C4-2B (cell line): ENCODE data around the gene AGAP1.

ENCODE experiments used
- H3K27ac ChIP-seq: fragments of 450-650 bp; 2 replicates; pipeline ENCODE4 v1.5.1; 2017
- ZFX ChIP-seq: fragments of 450-650 bp; IDR thresholded peaks from 2 replicates; pipeline ENCODE4 v1.6.1; 2017
- TF ChIP-seq, protein P1 (sequence below): fragments of 450-650 bp; conservative IDR thresholded peaks from 2 replicates; pipeline ENCODE4 v1.5.1; 2017; ENCODE audit warnings: mild to moderate bottlenecking

The AGAP1 gene

GRCh38 chr2:236158969-236159777, 665.3 kb downstream of the AGAP1 start:
- TF ChIP-seq, protein P1, sequence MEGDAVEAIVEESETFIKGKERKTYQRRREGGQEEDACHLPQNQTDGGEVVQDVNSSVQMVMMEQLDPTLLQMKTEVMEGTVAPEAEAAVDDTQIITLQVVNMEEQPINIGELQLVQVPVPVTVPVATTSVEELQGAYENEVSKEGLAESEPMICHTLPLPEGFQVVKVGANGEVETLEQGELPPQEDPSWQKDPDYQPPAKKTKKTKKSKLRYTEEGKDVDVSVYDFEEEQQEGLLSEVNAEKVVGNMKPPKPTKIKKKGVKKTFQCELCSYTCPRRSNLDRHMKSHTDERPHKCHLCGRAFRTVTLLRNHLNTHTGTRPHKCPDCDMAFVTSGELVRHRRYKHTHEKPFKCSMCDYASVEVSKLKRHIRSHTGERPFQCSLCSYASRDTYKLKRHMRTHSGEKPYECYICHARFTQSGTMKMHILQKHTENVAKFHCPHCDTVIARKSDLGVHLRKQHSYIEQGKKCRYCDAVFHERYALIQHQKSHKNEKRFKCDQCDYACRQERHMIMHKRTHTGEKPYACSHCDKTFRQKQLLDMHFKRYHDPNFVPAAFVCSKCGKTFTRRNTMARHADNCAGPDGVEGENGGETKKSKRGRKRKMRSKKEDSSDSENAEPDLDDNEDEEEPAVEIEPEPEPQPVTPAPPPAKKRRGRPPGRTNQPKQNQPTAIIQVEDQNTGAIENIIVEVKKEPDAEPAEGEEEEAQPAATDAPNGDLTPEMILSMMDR = no peak
- TF ChIP-seq ZFX = no peak
- H3K27ac ChIP-seq = no peak overlapping the region

- TF ChIP-seq, protein P1 = no peak
- TF ChIP-seq ZFX = no peak
- H3K27ac ChIP-seq = no peak overlapping the region
Observed at GRCh38 chr2:236159778-236160170, 665.9 kb downstream of the AGAP1 start.

DNA sequence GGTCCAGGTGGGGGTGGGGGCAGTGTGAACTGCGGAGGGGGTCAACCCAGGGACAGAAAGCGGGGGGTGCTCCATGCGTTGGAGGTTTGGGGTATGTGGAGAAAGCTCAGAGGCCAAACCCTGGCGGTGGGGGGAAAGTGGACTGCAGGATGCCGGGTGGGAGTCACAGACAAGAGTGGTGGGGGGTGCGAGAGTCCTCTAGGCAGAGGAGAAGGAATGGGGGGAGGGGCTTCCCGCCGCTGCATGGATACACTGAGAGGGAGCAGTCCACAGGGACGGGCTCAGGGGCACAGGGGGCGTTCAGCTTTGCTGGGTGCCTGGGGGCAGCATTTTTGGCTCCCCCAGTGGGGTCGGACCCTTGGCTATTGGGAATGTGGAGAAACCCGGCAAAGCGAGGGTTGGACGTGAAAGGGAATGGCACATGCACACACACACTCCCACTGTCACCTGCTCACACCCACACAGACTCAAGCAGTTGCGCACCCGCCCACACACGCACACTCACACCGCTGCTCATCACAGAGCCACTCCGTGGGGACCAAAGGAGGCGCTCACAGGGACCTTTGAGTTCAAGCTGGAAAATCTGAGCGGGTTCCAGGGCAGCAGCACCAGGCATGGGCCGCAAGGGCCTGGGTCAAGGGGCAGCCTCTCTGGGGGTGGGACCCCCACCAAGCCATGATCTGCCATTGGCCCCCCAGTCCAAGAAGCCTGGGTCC, 666.7 kb downstream of the AGAP1 start:
- H3K27ac ChIP-seq = no peak overlapping the region
- TF ChIP-seq, protein P1 = no peak
- TF ChIP-seq ZFX = no peak

DNA sequence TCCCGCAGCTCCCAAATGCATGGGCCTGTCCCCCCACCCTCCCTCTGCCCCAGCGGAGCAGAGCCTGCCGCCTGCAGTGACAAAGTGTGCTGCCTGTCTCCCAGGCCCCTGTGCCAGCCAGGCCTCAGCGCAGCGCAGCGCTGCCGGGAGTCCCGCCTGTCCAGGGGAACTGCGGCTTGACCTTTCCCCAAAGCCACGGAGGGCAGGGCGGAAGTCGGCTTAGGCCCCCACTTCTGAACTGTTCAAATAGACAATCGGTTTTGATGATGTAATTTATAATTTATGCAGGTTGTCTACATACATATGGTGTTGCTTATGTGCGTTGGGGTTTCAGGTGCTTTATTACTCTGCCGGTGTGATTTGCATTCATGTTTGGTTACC, 667.2 kb downstream of the AGAP1 start:
- no peak overlapping the region for H3K27ac ChIP-seq
- no peak for TF ChIP-seq ZFX
- TF ChIP-seq, protein P1 = no peak

DNA sequence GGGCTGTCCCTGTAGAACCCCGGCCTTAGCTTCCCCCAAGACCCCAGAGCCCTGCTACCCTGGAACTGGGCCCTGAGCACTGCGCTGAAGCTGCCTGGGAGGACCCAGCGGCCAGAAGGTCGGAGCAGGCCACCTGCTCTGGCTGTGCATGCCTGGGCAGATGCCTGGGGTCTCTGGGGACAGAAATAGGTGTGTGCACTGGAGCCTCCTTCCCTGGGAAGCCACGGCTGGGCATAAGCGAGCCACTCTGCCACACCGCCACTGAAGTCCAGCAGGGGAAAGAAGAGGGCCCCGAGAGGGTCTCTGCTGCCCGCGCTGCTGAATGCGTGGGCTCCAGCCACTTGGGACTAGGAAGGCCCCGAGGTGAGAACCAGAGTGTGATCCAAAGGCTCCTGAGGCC, 667.7 kb downstream of the AGAP1 start:
- H3K27ac ChIP-seq = no peak overlapping the region
- TF ChIP-seq, protein P1 = no peak
- no peak for TF ChIP-seq ZFX

GRCh38 chr2:236162031-236162845, 668.4 kb downstream of the AGAP1 start:
- no peak overlapping the region for H3K27ac ChIP-seq
- TF ChIP-seq, protein P1 = no peak
- no peak for TF ChIP-seq ZFX
